Measurements from ENCODE around the gene DEFB110.

Gene DEFB110

GRCh38 chr6:50021894-50022293 is at the start of gene DEFB110:
Gene DEFB110 (minus strand): TSS chr6:50021994. CDS start chr6:50021935, 59 bp downstream.
- DNase-seq = no peak

GRCh38 chr6:50070101-50070500 is 48.3 kb upstream of the DEFB110 start:
- DNase-seq = no peak

GRCh38 chr6:50062051-50062450 is 40.3 kb upstream of the DEFB110 start:
- no peak for DNase-seq

GRCh38 chr6:50056242-50056641 is 34.4 kb upstream of the DEFB110 start:
- DNase-seq = no peak

GRCh38 chr6:50049829-50050228 is 28.0 kb upstream of the DEFB110 start, which contains the start of gene DEFB112:
Gene DEFB112 (minus strand): TSS chr6:50049929. CDS start chr6:50049869, 60 bp downstream.
- no peak for DNase-seq

GRCh38 chr6:50047026-50047425 is 25.2 kb upstream of the DEFB110 start:
- no peak for DNase-seq

- DNase-seq = peak; percentile 71
These were observed 9.2 kb upstream of the DEFB110 start for GRCh38 chr6:50030777-50031562.

- DNase-seq = no peak
These were observed 8.6 kb upstream of the DEFB110 start for GRCh38 chr6:50030350-50030749.

- no peak for DNase-seq
These were observed 3.5 kb upstream of the DEFB110 start for GRCh38 chr6:50025258-50025657.

- DNase-seq = no peak
These were observed 14.0 kb downstream of the DEFB110 start for GRCh38 chr6:50007819-50008218.

- DNase-seq = no peak
These were observed 18.7 kb downstream of the DEFB110 start for GRCh38 chr6:50003139-50003538.

- no peak for DNase-seq
These were observed 26.5 kb downstream of the DEFB110 start for GRCh38 chr6:49995278-49995677.

- no peak for DNase-seq
These were observed 32.9 kb downstream of the DEFB110 start for GRCh38 chr6:49988900-49989299.

GRCh38 chr6:49987749-49988148 is 34.0 kb downstream of the DEFB110 start:
- no peak for DNase-seq

- DNase-seq = no peak
These were observed 35.2 kb downstream of the DEFB110 start for GRCh38 chr6:49986551-49986950.

- no peak for DNase-seq
These were observed 39.7 kb downstream of the DEFB110 start for GRCh38 chr6:49982046-49982445.

GRCh38 chr6:49980898-49981297 is 40.9 kb downstream of the DEFB110 start:
- no peak for DNase-seq

GRCh38 chr6:49979584-49979983 is 42.2 kb downstream of the DEFB110 start:
- no peak for DNase-seq

GRCh38 chr6:49978332-49979226 is 43.2 kb downstream of the DEFB110 start:
- no peak for DNase-seq

GRCh38 chr6:49969605-49970004 is 52.2 kb downstream of the DEFB110 start, which contains the start of gene DEFB113:
Gene DEFB113 (minus strand): TSS chr6:49969625. CDS start chr6:49969625, 0 bp downstream.
- DNase-seq = no peak
